Measurements from ENCODE around the gene BCAT1.

GRCh38 chr12:24895612-24896011 is 53.3 kb downstream of the BCAT1 start:
- no peak for TF ChIP-seq CTCF (IDR thresholded peaks at IDR 0.05; ENCODE audit: low read depth, low read length, poor library complexity, severe bottlenecking)
- TF ChIP-seq EZH2phosphoT487 (IDR thresholded peaks at IDR 0.05; ENCODE audit: borderline replicate concordance, low read length) = no peak

Measured in DOHH2 (cell line).